Measurements from ENCODE around the gene EBF4.

DNA sequence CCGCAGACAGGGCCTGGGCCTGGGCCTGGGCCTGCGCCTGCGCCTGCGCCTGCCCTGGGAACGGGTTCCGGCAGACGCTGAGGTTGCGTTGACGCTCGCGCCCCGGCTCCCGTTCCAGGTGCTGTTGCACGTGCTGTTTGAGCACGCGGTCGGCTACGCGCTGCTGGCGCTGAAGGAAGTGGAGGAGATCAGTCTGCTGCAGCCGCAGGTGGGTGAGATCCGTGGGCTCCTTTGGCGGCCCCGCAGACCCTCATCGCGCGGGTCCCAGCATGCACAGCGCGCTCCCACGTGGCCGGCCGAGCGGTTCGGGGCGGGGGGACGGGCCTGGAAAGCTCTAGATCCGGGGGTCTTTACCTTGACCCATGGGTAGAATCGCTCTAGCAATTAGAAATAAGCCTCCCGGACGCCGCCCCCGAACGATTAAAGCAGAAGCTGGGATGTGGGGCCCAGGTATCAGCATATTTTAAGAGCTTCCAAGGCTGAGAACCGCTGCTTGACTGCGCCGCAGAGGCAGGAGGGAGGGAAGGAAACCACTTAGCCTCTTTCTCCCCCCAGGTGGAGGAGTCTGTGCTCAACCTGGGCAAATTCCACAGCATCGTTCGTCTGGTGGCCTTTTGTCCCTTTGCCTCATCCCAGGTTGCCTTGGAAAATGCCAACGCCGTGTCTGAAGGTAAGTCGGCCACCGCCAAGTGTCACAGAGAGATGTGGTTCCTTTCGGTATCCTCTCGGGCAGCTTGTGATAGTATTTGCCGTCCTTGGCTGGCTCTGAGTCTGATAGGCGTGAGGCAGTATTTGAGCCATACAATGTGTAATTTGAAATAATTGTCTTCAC lies 39.6 kb upstream of the EBF4 start:
- TF ChIP-seq POLR2A (IDR thresholded peaks at IDR 0.05; ENCODE audit: low read depth, low read length), result peak; percentile 61
- TF ChIP-seq NRF1 (conservative IDR thresholded peaks at IDR 0.05; ENCODE audit: low read depth, low read length), result 0 out of 2 replicates have a peak, but pooled peaks have one; percentile 20
- TF ChIP-seq, protein P1, sequence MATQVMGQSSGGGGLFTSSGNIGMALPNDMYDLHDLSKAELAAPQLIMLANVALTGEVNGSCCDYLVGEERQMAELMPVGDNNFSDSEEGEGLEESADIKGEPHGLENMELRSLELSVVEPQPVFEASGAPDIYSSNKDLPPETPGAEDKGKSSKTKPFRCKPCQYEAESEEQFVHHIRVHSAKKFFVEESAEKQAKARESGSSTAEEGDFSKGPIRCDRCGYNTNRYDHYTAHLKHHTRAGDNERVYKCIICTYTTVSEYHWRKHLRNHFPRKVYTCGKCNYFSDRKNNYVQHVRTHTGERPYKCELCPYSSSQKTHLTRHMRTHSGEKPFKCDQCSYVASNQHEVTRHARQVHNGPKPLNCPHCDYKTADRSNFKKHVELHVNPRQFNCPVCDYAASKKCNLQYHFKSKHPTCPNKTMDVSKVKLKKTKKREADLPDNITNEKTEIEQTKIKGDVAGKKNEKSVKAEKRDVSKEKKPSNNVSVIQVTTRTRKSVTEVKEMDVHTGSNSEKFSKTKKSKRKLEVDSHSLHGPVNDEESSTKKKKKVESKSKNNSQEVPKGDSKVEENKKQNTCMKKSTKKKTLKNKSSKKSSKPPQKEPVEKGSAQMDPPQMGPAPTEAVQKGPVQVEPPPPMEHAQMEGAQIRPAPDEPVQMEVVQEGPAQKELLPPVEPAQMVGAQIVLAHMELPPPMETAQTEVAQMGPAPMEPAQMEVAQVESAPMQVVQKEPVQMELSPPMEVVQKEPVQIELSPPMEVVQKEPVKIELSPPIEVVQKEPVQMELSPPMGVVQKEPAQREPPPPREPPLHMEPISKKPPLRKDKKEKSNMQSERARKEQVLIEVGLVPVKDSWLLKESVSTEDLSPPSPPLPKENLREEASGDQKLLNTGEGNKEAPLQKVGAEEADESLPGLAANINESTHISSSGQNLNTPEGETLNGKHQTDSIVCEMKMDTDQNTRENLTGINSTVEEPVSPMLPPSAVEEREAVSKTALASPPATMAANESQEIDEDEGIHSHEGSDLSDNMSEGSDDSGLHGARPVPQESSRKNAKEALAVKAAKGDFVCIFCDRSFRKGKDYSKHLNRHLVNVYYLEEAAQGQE (IDR thresholded peaks at IDR 0.05; ENCODE audit: low read depth, low read length), result 0 out of 2 replicates have a peak, but pooled peaks have one; percentile 43
- TF ChIP-seq, protein P2, sequence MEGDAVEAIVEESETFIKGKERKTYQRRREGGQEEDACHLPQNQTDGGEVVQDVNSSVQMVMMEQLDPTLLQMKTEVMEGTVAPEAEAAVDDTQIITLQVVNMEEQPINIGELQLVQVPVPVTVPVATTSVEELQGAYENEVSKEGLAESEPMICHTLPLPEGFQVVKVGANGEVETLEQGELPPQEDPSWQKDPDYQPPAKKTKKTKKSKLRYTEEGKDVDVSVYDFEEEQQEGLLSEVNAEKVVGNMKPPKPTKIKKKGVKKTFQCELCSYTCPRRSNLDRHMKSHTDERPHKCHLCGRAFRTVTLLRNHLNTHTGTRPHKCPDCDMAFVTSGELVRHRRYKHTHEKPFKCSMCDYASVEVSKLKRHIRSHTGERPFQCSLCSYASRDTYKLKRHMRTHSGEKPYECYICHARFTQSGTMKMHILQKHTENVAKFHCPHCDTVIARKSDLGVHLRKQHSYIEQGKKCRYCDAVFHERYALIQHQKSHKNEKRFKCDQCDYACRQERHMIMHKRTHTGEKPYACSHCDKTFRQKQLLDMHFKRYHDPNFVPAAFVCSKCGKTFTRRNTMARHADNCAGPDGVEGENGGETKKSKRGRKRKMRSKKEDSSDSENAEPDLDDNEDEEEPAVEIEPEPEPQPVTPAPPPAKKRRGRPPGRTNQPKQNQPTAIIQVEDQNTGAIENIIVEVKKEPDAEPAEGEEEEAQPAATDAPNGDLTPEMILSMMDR (IDR thresholded peaks at IDR 0.05 in 2 of 3, conservative IDR thresholded peaks at IDR 0.05 in 1 of 3; ENCODE audit: control insufficient read depth in 2 of 3, extremely low read depth in 1 of 3, insufficient read depth in 1 of 3, low read depth in 3 of 3, low read length in 3 of 3), result no peak
- TF ChIP-seq, protein P3, sequence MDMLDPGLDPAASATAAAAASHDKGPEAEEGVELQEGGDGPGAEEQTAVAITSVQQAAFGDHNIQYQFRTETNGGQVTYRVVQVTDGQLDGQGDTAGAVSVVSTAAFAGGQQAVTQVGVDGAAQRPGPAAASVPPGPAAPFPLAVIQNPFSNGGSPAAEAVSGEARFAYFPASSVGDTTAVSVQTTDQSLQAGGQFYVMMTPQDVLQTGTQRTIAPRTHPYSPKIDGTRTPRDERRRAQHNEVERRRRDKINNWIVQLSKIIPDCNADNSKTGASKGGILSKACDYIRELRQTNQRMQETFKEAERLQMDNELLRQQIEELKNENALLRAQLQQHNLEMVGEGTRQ (IDR thresholded peaks at IDR 0.05; ENCODE audit: borderline replicate concordance, low read depth, low read length), result no peak; the same call in 1 of the 2 replicates
- TF ChIP-seq EZH2 (IDR thresholded peaks at IDR 0.05; ENCODE audit: borderline replicate concordance, control insufficient read depth, low read depth, low read length), result no peak
- no peak for TF ChIP-seq RAD21 (IDR thresholded peaks at IDR 0.05; ENCODE audit: insufficient read depth, low read depth, low read length)
- TF ChIP-seq TCF12 (IDR thresholded peaks at IDR 0.05; ENCODE audit: low read depth, low read length), result no peak
- TF ChIP-seq IKZF2 (IDR thresholded peaks at IDR 0.05), result no peak
- TF ChIP-seq NFYB (IDR thresholded peaks at IDR 0.05; ENCODE audit: insufficient read depth, low read depth, low read length), result no peak
- no peak for TF ChIP-seq HDGF (IDR thresholded peaks at IDR 0.05)
- TF ChIP-seq, protein P4, sequence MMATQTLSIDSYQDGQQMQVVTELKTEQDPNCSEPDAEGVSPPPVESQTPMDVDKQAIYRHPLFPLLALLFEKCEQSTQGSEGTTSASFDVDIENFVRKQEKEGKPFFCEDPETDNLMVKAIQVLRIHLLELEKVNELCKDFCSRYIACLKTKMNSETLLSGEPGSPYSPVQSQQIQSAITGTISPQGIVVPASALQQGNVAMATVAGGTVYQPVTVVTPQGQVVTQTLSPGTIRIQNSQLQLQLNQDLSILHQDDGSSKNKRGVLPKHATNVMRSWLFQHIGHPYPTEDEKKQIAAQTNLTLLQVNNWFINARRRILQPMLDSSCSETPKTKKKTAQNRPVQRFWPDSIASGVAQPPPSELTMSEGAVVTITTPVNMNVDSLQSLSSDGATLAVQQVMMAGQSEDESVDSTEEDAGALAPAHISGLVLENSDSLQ (IDR thresholded peaks at IDR 0.05), result no peak
- TF ChIP-seq, protein P5, sequence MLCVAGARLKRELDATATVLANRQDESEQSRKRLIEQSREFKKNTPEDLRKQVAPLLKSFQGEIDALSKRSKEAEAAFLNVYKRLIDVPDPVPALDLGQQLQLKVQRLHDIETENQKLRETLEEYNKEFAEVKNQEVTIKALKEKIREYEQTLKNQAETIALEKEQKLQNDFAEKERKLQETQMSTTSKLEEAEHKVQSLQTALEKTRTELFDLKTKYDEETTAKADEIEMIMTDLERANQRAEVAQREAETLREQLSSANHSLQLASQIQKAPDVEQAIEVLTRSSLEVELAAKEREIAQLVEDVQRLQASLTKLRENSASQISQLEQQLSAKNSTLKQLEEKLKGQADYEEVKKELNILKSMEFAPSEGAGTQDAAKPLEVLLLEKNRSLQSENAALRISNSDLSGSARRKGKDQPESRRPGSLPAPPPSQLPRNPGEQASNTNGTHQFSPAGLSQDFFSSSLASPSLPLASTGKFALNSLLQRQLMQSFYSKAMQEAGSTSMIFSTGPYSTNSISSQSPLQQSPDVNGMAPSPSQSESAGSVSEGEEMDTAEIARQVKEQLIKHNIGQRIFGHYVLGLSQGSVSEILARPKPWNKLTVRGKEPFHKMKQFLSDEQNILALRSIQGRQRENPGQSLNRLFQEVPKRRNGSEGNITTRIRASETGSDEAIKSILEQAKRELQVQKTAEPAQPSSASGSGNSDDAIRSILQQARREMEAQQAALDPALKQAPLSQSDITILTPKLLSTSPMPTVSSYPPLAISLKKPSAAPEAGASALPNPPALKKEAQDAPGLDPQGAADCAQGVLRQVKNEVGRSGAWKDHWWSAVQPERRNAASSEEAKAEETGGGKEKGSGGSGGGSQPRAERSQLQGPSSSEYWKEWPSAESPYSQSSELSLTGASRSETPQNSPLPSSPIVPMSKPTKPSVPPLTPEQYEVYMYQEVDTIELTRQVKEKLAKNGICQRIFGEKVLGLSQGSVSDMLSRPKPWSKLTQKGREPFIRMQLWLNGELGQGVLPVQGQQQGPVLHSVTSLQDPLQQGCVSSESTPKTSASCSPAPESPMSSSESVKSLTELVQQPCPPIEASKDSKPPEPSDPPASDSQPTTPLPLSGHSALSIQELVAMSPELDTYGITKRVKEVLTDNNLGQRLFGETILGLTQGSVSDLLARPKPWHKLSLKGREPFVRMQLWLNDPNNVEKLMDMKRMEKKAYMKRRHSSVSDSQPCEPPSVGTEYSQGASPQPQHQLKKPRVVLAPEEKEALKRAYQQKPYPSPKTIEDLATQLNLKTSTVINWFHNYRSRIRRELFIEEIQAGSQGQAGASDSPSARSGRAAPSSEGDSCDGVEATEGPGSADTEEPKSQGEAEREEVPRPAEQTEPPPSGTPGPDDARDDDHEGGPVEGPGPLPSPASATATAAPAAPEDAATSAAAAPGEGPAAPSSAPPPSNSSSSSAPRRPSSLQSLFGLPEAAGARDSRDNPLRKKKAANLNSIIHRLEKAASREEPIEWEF (IDR thresholded peaks at IDR 0.05; ENCODE audit: insufficient replicate concordance, low read depth, low read length), result no peak

All from GM12878 (cell line).